Left hindlimb (tissue), 1 donor: ENCODE measurements around the gene PPP1R3C.

Experiments
- DNase-seq: peaks from one replicate; pipeline ENCODE4 v3.0.0-alpha.2; 2018

PPP1R3C gene

DNA sequence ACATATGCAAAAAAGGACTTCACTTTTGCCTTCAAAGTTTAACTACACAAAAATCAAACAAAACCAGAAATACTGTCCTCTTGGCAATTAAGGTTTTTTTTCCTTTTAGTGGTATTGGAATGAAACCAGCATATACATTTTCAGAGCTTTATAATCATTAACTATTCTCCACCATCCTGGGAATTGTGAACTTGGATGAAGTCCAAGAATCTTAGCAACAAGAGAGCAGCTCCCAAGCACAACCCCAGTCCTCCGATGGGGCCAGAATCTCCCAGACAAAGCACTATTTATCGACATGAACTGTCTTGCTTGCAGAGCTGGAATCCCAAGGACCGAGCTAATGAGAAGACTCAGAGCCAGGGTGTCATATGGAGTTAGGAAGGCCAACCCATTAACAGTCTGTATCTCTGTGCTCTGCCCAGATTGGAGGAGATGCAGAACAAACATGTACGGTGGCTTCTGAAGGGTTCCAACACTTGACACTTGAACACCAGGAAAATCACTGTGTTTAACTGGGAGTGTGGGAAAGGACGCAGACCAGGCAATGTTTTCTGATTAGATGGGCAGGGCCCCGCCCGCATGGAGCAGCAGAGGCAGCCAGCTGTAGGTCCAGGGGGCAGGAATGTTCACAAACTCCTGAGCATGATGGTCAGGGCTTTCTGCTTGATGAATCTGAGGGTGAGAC is 35.5 kb downstream of the PPP1R3C start:
- no peak for DNase-seq

DNA sequence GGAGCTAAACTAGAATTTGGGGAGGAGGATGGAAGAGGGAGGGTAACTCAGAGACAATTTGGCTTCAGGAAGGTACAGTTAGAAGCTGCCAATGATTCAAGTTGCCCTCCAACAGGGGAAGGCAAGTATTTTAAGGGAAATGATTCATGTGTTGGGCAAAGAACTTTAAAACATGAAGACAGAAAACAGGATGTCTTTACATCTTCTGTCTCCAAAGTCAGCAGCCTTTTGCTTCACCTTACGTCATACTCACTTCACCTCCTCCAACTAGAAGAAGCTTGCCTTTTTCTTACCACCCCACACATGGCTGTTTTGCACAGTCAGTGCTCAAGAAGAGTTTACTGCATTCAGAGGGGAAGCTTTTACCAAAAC is 36.1 kb downstream of the PPP1R3C start:
- DNase-seq, result no peak

DNA sequence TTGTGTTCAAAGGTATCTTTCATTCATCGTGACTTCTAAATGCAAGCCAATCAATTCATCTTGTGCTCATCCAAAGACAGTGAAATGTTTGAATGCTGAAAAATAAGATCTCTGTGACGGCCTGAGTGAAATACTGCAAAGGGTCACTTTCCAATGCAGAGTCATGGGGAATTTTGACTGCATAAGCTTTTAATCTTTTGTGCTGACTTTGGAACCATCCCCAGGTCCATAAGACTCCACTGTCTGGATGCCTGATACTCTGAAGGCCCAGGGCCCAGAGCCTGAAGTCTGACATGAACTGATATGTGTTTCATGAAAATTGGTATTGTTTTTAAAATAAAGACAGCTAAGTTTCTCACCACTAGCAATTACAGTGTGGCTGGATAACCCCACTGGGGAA is 39.0 kb downstream of the PPP1R3C start:
- DNase-seq, result no peak

DNA sequence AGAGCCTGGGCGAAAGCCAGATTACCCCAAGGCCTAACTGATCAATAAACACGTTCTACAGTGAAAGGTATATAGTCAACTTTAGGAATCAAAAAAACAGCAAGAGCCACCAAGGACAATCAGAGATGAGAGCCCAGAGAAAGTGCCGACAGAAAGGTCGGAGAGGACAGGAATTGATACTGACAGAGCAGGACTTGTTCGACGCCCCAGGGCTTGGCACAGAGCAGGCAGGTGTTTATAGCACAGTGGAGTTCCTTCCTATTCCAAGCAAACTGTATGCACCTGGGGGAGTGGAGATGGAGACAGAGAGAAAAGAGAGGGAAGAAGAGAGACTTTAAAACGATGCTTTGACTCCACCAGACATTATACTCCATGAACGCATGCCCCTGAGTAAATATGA is 39.5 kb downstream of the PPP1R3C start:
- no peak for DNase-seq

DNA sequence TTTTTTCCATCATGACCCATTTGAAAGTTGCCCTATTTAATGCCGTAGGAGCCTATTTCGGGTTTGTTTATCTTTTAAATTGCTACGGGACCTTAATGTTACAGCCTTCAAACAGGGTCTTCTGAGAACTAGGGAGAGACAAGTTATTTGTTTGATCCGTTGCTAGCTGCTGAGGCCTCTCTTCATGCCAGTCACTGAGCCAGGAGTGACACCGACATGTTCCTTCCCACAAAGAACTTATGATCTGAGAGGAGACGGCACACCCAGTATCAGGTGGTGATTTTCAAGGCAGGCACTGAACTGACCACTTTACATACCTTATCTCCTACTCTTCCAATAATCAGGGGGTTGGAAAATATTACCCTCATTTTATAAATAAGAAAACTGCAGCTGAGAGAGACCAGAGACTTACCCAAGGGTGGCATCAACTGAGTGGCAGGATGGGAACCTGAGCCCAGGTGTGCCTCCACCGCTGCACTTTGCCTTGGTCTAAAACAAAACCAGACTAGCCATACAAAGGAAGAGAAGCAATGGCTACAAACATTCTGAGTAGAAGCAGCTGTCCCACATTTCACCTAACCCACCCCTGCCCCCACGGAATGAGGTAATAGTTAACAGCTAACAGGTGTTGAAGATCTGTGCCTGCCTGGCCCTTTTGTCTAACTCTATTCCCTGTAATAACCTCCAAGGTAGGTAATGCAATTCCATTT is 40.5 kb downstream of the PPP1R3C start:
- DNase-seq, result no peak

DNA sequence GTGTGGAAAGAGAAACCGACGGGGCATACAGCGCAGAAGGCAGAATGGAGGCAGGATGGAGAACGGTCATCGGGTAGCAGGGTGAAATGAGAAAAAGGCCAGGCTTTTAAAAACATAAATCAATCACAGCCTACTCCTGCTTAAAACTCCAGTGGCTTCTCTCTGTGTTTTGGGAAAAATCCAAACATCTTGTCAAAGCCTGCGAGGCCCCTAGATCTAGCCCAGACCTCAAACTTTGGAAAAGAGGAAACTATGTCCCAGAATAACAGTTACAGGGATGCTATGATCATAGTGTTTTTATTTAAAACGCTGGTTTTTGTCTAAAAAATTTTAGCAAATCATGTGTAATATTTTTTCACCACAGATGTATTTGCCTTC is 41.1 kb downstream of the PPP1R3C start:
- DNase-seq, result no peak

DNA sequence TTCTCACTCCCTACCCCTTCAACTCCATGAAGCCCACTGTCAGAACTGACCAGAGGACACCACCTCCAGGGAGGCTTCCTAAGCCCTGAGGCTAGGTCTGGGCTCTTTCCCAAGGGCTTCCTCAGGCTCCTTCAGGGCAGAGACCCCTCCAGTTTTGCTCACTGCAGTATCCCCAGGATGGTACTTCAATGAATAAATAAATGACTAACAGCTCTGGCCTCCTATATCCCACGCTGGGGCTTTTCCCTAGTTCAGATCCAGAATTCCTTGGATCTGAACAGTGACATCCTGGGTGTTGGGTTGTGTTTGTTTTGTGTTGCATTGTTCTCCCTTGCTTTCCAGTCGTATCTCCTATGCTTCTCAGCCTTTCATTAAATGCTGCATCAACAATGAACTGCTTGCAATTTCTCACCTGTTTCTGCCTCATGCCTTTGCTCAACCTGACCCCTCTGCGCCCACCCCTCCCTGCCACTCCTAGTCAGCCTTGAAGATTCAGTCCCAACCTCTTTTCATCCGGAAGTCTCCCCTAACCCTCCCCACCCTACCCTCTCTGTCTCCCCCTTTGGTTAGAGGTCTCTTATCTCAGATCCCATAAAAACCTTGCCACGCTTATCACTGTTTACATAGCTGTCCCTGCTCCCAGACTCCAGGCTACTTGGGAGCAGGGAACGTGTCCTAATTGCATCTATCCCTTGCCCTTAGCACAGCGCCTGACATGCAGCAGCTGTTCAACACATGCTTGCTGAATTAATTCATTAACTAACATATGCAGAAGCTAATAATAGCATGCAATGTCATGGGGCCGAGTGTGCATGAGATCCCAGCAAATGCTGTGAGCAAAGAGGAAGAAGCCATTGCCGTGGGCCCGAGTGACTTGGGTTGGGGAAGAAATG is 41.7 kb downstream of the PPP1R3C start:
- peak; percentile 69 for DNase-seq

DNA sequence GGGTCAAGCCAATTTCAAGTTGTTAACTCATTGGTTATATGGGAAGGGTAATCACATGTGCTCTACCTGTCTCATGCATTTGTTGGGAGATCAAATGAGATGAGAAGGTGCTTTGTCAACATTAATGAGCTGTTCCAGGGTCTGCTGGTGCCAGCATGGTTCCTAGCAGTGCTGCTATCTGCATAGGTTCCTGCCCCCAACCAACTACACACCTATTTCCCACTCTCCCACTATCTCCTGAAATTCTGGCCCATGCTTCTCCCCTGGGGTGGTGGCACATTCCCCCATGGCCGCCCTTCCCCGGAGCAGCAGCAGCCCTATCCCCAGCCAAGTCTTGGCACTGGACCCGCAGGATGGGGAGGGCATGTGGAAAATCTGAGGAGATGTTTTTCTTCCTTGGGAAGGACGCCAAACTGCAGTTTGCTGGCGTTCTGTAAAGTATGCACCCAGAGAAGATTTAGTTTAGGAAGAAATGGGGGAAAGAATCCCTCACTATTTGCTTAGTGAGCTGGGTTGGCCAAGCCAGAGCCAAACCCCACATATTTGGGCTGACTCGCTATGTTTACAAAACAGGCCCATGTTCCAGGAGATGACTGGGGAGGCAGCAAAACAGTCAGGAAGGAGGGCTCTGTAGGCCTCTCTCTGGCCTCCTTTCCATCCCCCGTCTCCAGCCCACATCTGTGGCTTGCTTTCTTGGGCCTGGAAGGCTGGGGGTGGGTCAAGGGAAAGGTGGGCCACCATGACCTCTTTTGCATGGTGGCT is 42.5 kb downstream of the PPP1R3C start:
- peak; percentile 82 for DNase-seq

DNA sequence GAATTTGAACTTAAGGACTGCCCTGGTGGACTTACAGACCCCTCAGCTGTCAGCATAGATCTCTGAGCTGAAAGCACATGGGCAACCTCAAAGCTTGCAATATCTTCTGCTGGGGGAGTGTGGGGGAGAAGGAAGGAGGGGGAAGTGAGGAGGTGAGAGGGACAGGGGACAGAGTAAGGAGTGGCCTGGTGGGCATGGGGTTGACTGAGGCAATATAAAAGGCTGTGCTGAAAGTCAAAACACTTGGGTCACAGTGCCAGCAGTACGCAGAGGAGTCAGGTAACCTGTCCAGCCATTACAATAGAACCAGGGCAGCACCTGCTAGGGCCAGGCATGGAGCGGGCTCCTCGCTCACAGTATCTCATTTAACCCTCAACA is 43.2 kb downstream of the PPP1R3C start:
- no peak for DNase-seq

DNA sequence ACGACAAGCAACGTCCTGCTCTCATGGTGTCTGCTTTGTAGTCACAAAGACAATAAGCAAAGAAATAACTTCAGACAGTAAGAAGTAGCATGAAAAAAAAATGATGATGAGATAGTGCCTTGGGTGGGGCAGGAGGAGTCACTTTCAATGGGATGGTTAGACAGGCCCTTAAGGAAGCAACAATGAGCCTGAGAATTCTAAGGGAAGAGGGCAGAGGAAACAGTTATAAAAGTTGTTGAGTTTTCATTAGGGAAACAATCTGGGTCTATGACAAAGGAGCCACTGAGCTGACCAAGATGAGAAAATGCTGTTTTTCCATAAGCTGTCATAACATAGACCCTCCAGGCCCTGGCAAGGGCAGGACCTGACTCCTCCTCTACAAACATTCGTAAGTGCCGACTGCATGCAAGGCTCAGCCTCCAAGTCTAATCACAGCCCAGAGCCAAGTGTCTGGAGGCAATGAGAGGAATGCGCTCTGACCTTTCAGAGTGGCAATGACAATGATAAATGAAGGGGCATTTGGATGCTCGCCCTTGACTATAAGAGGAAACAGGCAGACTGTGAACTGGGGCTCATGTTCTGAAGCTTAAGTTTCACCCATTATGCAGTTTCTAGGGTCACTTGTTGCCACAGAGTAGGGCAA is 43.7 kb downstream of the PPP1R3C start:
- no peak for DNase-seq

DNA sequence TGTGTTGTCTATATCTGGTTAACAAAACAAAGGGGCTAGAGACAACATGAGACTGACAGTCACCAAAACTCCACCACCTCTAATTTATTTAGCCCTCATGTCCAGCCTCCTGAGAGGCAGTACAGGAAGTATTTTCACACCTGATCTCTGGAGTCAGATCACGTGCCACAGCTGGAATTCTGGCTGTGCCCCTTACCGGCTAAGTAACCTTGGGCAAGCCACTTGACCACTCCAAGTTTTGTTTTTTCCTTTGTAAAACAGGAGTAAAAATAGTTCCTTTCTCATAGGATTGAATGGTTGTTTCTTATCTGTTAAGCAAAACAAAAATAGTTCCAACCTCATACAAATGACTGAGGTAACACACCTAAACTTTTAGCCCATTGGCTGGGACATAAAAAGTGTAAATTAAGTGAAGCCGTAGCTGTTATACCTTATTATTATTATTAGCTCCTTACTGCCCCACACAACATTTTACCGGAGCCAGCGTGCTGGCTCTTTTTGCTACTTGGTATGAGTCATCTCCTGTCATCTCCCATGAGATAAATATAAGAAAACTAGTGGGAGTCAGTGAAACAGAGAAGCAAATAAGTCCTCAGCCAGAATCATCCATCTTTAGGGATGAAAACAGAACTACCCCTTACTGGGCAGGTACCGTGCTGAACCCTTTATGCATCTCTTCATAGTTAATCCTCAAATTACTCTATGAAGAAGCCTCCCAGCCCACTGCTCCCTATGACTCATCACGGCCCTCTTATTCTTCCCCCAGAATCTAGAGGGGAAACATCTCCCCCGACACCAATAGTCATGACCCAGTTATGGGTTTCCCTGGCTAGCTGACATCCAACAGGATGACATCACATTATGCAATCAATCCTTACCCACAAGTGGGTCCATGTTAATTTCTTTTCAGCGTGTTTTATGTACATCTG is 44.9 kb downstream of the PPP1R3C start:
- no peak for DNase-seq

DNA sequence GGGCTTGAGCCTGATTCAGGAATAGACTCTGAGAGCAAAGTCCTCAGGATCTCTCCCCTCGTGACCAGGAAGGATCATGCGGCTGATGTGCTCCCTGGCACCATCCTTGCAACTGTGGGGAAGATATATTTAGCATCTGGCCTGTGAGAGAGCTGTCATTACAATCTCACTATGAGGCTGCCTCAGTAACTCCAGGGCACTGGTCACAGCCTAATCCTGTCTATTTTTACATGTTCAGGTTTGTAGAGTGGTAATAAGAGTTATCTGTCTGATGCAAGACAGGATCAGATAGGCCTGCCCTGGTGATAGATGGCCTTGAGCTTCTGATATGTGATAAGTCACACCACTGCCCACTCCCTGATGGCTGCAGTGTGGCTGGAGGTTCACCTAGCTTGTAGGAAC is 50.7 kb downstream of the PPP1R3C start:
- no peak for DNase-seq

DNA sequence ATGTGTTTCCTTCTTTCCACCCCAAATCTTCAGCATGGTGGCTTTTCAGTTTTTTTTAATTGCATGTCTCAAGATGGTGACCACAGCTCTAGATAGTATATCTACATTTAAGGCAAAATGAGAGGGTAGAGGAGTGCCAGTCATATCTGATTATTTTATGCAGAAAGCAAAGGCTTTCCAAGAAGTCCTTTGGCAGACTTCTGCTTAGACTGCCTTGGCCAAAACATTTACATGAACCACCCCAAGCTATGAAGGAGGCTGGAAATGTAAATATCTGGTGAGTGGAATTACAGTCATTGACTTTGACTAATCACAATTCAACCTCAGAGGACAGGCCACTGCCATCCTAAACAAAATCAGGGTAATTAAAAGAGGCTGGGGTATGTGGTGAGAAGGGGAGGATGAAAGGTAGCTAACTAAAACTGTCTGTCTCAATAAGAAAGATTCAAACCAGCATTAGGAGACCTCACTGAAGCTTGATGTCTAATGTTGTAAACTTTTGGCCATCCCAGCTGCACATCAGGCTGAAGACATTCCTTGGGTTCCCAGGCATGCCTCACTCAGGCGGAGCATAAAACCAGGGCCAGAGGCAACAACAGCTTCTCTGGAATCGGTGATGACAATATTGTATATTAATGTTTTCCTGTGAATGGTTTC is 53.4 kb downstream of the PPP1R3C start:
- no peak for DNase-seq
